ENCODE data around the gene ITIH3. TPM values are rescaled to one million over a fixed set of nuclear protein-coding genes. Genes with fewer than 3 reads are reported as not detected.

ITIH3 gene
- total and polyA plus RNA-seq, 11 donors: 0.13 to 1.6 (median 0.65) TPM

DNA sequence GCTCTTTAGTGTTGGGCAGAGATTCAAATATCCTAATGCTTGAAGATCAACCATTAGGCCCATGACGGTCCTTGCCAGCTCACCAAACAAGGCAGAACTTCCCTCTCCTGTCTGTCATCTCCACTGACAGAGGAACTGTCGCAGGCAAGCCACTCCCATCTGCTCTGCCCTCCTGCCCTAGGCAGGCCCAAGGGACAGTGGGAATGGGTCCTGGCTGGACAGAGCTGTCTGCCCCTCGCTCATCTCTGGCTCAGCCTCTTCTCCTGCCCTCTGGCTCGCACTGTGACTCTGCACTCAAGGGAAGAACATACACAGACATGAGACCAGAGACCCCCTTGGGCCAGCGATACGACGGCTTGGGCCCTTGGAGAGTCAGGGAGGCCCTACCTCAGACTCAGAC, 47.8 kb downstream of the ITIH3 start:
- peak; percentile 39 to 74 (median 64) for ATAC-seq
- peaks cover 0 to 52% (median 18%) of the 10 kb centered on the region in 9 donors for H3K36me3 ChIP-seq
- 54 to 69% (median 62%) methylated on average over 7 of the region's 7 CpGs for WGBS, 4 donors
- H3K9me3 ChIP-seq: no peaks in the 10 kb centered on the region
- no peak overlapping the region for H3K4me3 ChIP-seq
- DNase-seq: peak; percentile 37 to 78 (median 71)
- peaks cover 6 to 61% (median 43%) of the 10 kb centered on the region in 12 donors for H3K4me1 ChIP-seq
- H3K27ac ChIP-seq: peak overlapping the region in 11 of 12 donors; percentile 18 to 85 (median 52)
- intact Hi-C loops (cut with DNase I): loop anchor here in 1 of 10 donors (5.0 kb wide), 1 partner anchor 55 kb away; the partner anchor contains the start of gene STIMATE
- H3K27me3 ChIP-seq: no peaks in the 10 kb centered on the region
- TF ChIP-seq, protein P1, sequence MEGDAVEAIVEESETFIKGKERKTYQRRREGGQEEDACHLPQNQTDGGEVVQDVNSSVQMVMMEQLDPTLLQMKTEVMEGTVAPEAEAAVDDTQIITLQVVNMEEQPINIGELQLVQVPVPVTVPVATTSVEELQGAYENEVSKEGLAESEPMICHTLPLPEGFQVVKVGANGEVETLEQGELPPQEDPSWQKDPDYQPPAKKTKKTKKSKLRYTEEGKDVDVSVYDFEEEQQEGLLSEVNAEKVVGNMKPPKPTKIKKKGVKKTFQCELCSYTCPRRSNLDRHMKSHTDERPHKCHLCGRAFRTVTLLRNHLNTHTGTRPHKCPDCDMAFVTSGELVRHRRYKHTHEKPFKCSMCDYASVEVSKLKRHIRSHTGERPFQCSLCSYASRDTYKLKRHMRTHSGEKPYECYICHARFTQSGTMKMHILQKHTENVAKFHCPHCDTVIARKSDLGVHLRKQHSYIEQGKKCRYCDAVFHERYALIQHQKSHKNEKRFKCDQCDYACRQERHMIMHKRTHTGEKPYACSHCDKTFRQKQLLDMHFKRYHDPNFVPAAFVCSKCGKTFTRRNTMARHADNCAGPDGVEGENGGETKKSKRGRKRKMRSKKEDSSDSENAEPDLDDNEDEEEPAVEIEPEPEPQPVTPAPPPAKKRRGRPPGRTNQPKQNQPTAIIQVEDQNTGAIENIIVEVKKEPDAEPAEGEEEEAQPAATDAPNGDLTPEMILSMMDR (IDR thresholded peaks at IDR 0.05): no peak
- no peak for TF ChIP-seq POLR2A (IDR thresholded peaks at IDR 0.05)

DNA sequence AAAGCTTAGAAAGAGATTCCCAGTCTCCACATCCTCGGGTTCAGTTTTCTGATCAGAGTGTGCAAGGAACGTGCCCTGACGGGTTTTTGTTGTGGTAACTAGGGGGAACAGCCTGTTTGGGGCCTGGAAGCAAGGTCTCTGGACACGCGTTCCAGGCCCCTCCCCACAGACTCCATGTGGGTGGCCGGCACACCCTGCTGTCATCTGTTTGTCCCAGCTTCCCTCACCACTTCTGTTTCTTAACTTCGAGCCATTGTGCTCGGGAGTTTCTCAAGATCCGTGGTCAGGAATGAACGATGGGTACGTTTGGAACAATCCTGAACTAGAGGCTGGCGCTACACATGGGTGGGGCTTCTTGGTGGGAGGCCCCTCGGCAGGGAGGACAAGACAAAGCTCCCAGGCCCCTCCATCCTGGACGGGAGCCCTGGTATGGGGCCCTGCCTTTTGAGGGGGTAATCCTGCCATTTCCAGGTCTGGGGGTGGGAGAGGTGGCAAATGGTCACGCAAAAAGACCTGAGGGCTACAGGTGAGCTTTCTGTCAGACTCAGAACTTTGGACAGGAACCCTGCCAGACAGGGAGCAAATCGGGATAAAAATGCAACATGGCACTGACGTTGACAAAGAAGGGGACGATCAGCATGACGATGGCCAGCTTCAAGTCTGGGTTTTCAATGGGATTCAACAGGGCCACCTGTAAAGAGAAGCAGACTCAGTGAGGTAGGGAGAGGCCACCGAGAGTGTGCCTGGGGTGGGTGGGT, 48.7 kb downstream of the ITIH3 start:
- 82 to 89% (median 87%) methylated on average over 19 to 20 of the region's 20 CpGs for WGBS, 4 donors
- DNase-seq: peak in 3 of 5 donors; percentile 12 to 24 (median 12)
- Histone ChIP-seq H3K4me3 (no peak overlapping the region), H3K4me1 (peaks cover 6 to 59% (median 43%) of the 10 kb centered on the region in 12 donors), H3K27ac (peak overlapping the region in 8 of 12 donors; percentile 18 to 90 (median 72)), H3K27me3 (no peaks in the 10 kb centered on the region), H3K9me3 (no peaks in the 10 kb centered on the region), H3K36me3 (peaks cover 0 to 60% (median 22%) of the 10 kb centered on the region in 9 donors)
- intact Hi-C loops (cut with DNase I): loop anchor here in 1 of 10 donors (5.0 kb wide), 1 partner anchor 54 kb away; the partner anchor contains the start of gene STIMATE
- TF ChIP-seq, protein P1 (IDR thresholded peaks at IDR 0.05): no peak
- no peak for TF ChIP-seq POLR2A (IDR thresholded peaks at IDR 0.05)
- no peak for ATAC-seq

DNA sequence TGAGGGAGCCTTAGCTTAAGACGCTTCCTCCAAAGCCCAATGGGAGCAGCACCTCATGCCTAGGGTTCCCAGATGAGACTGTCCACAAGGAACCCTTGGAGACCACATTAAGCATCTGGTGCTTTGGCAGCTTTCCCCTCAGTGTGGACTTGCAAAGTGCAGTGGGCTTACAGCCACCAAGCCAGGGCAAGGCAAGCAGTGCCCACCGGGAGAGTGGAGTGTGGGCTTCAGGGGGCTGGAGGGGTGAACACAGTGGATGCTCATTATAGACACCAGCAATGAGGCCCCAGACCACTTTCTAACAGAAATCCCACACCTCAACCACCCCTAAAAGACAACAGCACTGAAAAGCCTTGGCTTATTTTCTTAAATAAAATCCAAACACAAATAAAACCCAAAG, 49.3 kb downstream of the ITIH3 start:
- Histone ChIP-seq H3K9me3 (no peaks in the 10 kb centered on the region), H3K27ac (peak overlapping the region in 9 of 12 donors; percentile 42 to 90 (median 70)), H3K36me3 (peaks cover 0 to 62% (median 27%) of the 10 kb centered on the region in 9 donors), H3K4me1 (peaks cover 6 to 59% (median 43%) of the 10 kb centered on the region in 12 donors), H3K27me3 (no peaks in the 10 kb centered on the region), H3K4me3 (no peak overlapping the region)
- peak in 3 of 5 donors; percentile 15 to 17 (median 16) for DNase-seq
- WGBS, 4 donors: 88 to 96% (median 91%) methylated on average over 2 of the region's 2 CpGs
- no peak for ATAC-seq
- no peak for TF ChIP-seq POLR2A (IDR thresholded peaks at IDR 0.05)
- TF ChIP-seq, protein P1 (IDR thresholded peaks at IDR 0.05): no peak
- intact Hi-C loops (cut with DNase I): loop anchor here in 1 of 10 donors (5.0 kb wide), 1 partner anchor 53 kb away; the partner anchor contains the start of gene STIMATE
